GM18502 (cell line): ENCODE data around the gene FRAS1.
A peak's percentile ranks its signal among the peaks of the same experiment; 100 is the strongest.
"Not testable (repeated sequence)": the region's sequence is repeated elsewhere in the genome, so short reads cannot be mapped to it uniquely, and the experiment has no call there.

Experiments
- ATAC-seq: cut with Tn5 transposase; IDR thresholded peaks from one replicate; pipeline ENCODE4 v1.9.1; 2021; ENCODE audit warnings: mild to moderate bottlenecking; ENCODE audit not compliant: unreplicated experiment, poor library complexity

The FRAS1 gene

GRCh38 chr4:78057135-78057599 lies at the start of gene FRAS1:
Gene FRAS1 (plus strand): TSS chr4:78057323. CDS start chr4:78058010, 687 bp downstream.
- peak; percentile 38 for ATAC-seq

GRCh38 chr4:78011003-78011402 lies 46.1 kb upstream of the FRAS1 start:
- not testable (repeated sequence) for ATAC-seq

- ATAC-seq, result no peak
These were observed 41.9 kb upstream of the FRAS1 start for GRCh38 chr4:78014889-78015886.

GRCh38 chr4:78018271-78019049 lies 38.7 kb upstream of the FRAS1 start:
- ATAC-seq, result no peak

GRCh38 chr4:78019414-78019813 lies 37.7 kb upstream of the FRAS1 start:
- ATAC-seq, result no peak

GRCh38 chr4:78020677-78021076 lies 36.4 kb upstream of the FRAS1 start:
- no peak for ATAC-seq

- ATAC-seq, result no peak
These were observed 34.6 kb upstream of the FRAS1 start for GRCh38 chr4:78022517-78022916.

- ATAC-seq, result no peak
These were observed 33.0 kb upstream of the FRAS1 start for GRCh38 chr4:78024085-78024484.

- no peak for ATAC-seq
These were observed 32.5 kb upstream of the FRAS1 start for GRCh38 chr4:78024576-78025091.

- no peak for ATAC-seq
These were observed 25.6 kb upstream of the FRAS1 start for GRCh38 chr4:78031417-78031950.

- no peak for ATAC-seq
These were observed 24.7 kb upstream of the FRAS1 start for GRCh38 chr4:78032446-78032845.

GRCh38 chr4:78032929-78033328 lies 24.2 kb upstream of the FRAS1 start:
- ATAC-seq, result no peak

GRCh38 chr4:78033861-78034260 lies 23.3 kb upstream of the FRAS1 start:
- no peak for ATAC-seq

GRCh38 chr4:78038704-78039103 lies 18.4 kb upstream of the FRAS1 start:
- ATAC-seq, result no peak

GRCh38 chr4:78039678-78040077 lies 17.4 kb upstream of the FRAS1 start:
- no peak for ATAC-seq

GRCh38 chr4:78040431-78040830 lies 16.7 kb upstream of the FRAS1 start:
- no peak for ATAC-seq

- ATAC-seq, result no peak
These were observed 9.8 kb upstream of the FRAS1 start for GRCh38 chr4:78047366-78047765.

GRCh38 chr4:78056265-78057129 lies 626 bp upstream of the FRAS1 start:
- peak; percentile 73 for ATAC-seq
